Fibroblast of villous mesenchyme (primary cell): ENCODE measurements around the gene JCHAIN. TPM values are rescaled to one million over a fixed set of nuclear protein-coding genes. Genes with fewer than 3 reads are reported as not detected.

Source experiments
- DNase-seq: peaks from one replicate; pipeline ENCODE4 v3.0.0-alpha.2; 2010; ENCODE audit warnings: low read depth
- H3K4me3 ChIP-seq: 2 replicates; pipeline ENCODE4 v1.5.1; 2011; ENCODE audit warnings: low read depth, mild to moderate bottlenecking, low read length
- total RNA-seq: library from RNA; depleted of rRNA; stranded (reverse); fragments of >200 nt; gene quantifications from 2 replicates; pipeline ENCODE4 v1.2.3, GENCODE V29; 2012
- TF ChIP-seq, protein P1 (sequence below): IDR thresholded peaks from 2 replicates; pipeline ENCODE4 v1.5.1; 2012; ENCODE audit warnings: low read depth, mild to moderate bottlenecking, low read length; ENCODE audit not compliant: insufficient read depth

Gene JCHAIN
- total RNA-seq, 1 donor = 2.6 TPM

- TF ChIP-seq, protein P1, sequence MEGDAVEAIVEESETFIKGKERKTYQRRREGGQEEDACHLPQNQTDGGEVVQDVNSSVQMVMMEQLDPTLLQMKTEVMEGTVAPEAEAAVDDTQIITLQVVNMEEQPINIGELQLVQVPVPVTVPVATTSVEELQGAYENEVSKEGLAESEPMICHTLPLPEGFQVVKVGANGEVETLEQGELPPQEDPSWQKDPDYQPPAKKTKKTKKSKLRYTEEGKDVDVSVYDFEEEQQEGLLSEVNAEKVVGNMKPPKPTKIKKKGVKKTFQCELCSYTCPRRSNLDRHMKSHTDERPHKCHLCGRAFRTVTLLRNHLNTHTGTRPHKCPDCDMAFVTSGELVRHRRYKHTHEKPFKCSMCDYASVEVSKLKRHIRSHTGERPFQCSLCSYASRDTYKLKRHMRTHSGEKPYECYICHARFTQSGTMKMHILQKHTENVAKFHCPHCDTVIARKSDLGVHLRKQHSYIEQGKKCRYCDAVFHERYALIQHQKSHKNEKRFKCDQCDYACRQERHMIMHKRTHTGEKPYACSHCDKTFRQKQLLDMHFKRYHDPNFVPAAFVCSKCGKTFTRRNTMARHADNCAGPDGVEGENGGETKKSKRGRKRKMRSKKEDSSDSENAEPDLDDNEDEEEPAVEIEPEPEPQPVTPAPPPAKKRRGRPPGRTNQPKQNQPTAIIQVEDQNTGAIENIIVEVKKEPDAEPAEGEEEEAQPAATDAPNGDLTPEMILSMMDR = no peak
- H3K4me3 ChIP-seq = no peak overlapping the region
- DNase-seq = no peak
These were observed 28.9 kb downstream of the JCHAIN start for GRCh38 chr4:70637239-70637913.

DNA sequence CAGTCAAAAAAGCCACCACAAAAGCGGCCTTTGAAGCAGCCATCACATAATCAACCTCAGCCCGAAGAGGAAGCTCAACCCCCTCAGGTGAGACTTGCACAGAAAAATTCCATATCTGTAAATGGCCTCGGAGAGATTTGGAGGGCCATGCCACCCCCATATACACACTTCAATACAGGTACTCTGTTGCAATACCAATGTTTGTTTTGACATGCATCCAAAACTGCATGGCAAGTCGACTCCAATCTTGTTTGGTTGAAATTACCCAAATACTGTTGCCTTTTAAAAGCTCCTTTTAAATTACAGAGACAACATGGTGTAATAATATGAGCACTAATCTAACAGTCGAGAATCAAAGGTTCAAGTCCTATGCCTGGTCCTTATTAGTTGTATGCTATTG lies 31.8 kb downstream of the JCHAIN start:
- TF ChIP-seq, protein P1 = no peak
- no peak for DNase-seq
- H3K4me3 ChIP-seq = no peak overlapping the region

GRCh38 chr4:70632028-70632427 lies 34.3 kb downstream of the JCHAIN start:
- H3K4me3 ChIP-seq = no peak overlapping the region
- TF ChIP-seq, protein P1 = no peak
- DNase-seq = no peak

DNA sequence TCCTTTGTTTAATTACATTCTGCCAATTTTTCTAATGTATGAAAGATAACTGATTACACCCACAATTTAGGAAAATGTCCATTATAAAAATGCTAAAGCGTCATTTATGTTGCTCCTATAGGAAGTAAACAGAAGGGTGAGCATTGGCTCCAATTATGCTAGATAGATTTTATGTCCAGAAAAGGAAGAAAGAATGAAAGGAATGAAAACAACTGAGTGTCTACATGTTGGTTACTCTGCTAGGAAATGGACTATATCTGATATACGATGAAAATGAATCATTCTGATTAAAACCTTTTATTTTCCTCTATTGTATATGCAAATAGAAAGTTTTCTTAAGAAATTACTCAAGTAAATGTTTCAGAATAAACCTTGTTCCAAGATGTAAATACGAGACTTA lies 36.1 kb downstream of the JCHAIN start:
- TF ChIP-seq, protein P1 = no peak
- H3K4me3 ChIP-seq = no peak overlapping the region
- DNase-seq = no peak

DNA sequence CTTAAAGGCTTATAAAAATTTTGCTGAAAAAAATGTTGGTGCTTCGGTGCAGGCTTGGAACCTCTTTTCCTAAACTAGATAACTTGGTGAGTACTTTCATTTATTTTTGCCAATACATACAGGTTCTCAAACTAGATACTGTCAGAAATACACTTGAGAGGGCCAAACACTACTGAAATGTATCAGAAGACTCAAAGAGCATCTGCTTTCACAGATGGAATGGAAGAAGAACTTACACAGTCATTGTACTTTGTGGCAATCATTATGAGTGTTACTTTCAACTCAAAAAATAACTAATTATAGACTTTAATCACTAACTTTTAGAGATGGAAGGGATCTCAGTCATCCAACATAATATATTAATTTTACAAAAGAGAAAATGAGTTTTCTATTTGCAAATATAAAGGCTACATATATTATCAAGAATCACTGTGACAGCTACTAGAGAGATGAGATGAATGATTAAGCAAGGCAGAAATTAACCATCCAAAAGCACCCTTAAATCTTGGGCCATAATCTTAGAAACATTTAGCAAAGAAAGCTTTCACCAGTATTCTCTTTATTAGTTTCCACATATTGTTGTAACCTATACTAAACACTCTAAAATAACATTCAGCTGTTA lies 36.7 kb downstream of the JCHAIN start:
- no peak overlapping the region for H3K4me3 ChIP-seq
- TF ChIP-seq, protein P1 = no peak
- no peak for DNase-seq

DNA sequence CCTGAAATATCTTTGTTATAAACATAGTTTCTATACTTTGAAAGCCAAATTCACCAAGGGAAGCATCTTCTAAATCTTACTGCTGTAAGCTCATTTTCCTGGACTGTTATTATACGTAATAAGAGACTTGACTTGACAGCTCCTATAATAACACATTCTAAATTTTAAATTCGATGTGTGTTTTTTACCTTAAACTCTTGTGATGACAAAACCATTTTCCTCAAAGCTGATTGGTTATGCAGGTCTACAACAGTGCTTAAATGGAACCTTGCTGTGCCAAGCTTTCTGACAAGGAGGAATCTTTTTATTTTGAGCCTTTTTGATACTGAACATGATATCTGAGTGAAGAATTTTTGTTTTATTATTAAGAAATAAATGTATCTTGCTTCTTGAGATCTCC lies 37.9 kb downstream of the JCHAIN start, which contains the start of gene ENAM:
Gene ENAM, plus strand, starts transcription at position 301 of the 400 bp plus-strand sequence. CDS start 757 bp downstream, outside the sequence.
- TF ChIP-seq, protein P1 = no peak
- DNase-seq = no peak
- H3K4me3 ChIP-seq = no peak within 1 kb of the TSS
